CD4-positive, alpha-beta memory T cell (primary cell): ENCODE measurements around the gene FLT1. TPM values are rescaled to one million over a fixed set of nuclear protein-coding genes. Genes with fewer than 3 reads are reported as not detected.

Experiments
- CTCF ChIA-PET: fragments of 350-600 bp; sonication (Branson Sonifier 250); formaldehyde crosslinking; loops from one replicate; lab custom pipeline; 2021; ENCODE audit warnings: inconsistent platforms; ENCODE audit not compliant: partially characterized antibody; lab: Charles Lee
- POLR2A ChIA-PET: fragments of 350-600 bp; sonication (Branson Sonifier 250); formaldehyde crosslinking; loops from one replicate; lab custom pipeline; 2021; ENCODE audit not compliant: partially characterized antibody; lab: Charles Lee
- DNase-seq, 5 donors: peaks; one replicate each; pipeline versions ENCODE4 v3.0.0 to v3.0.0-alpha.2; 2020 to 2022; ENCODE audit warnings: mixed read lengths in 1 of 5
- H3K27ac ChIP-seq: one replicate; pipeline ENCODE4 v1.7.0; 2013; ENCODE audit warnings: low read depth, low read length
- H3K27me3 ChIP-seq: 2 replicates; pipeline ENCODE4 v1.7.0; 2013; ENCODE audit warnings: mild to moderate bottlenecking, low read length, moderate library complexity; ENCODE audit not compliant: insufficient read depth
- H3K36me3 ChIP-seq: 2 replicates; pipeline ENCODE4 v1.7.0; 2013; ENCODE audit warnings: mild to moderate bottlenecking, low read length, moderate library complexity; ENCODE audit not compliant: insufficient read depth
- H3K4me1 ChIP-seq: 2 replicates; pipeline ENCODE4 v1.7.0; 2013; ENCODE audit warnings: mild to moderate bottlenecking, low read length, moderate library complexity; ENCODE audit not compliant: insufficient read depth
- H3K4me3 ChIP-seq, 2 donors: one replicate each; pipeline ENCODE4 v1.7.0; 2013; ENCODE audit warnings: low read length in 2 of 2, mild to moderate bottlenecking in 1 of 2
- H3K9me3 ChIP-seq, 2 donors: one replicate each; pipeline ENCODE4 v1.7.0; 2013; ENCODE audit warnings: low read length in 2 of 2, control low read depth in 1 of 2; ENCODE audit not compliant: control insufficient read depth in 1 of 2
- H3K27ac Mint-ChIP-seq, 7 donors: one replicate each; pipeline ENCODE4 v1.8.0; 2020 to 2021; ENCODE audit warnings: mixed read lengths in 7 of 7, mild to moderate bottlenecking in 6 of 7, inconsistent platforms in 3 of 7, moderate library complexity in 3 of 7
- H3K27me3 Mint-ChIP-seq, 2 donors: one replicate each; pipeline ENCODE4 v1.8.0; 2020 to 2021; ENCODE audit warnings: mixed read lengths in 2 of 2
- H3K36me3 Mint-ChIP-seq, 2 donors: one replicate each; pipeline ENCODE4 v1.8.0; 2020 to 2021; ENCODE audit warnings: mixed read lengths in 2 of 2, inconsistent platforms in 1 of 2, mild to moderate bottlenecking in 1 of 2
- H3K4me1 Mint-ChIP-seq, 4 donors: one replicate each; pipeline ENCODE4 v1.8.0; 2020 to 2021; ENCODE audit warnings: mixed read lengths in 4 of 4, mild to moderate bottlenecking in 1 of 4
- H3K4me3 Mint-ChIP-seq, 8 donors: one replicate each; pipeline ENCODE4 v1.8.0; 2020 to 2021; ENCODE audit warnings: mixed read lengths in 8 of 8, mild to moderate bottlenecking in 7 of 8, moderate library complexity in 6 of 8, inconsistent platforms in 3 of 8
- H3K9me3 Mint-ChIP-seq, 8 donors: one replicate each; pipeline ENCODE4 v1.8.0; 2020 to 2021; ENCODE audit warnings: mixed read lengths in 8 of 8, mild to moderate bottlenecking in 5 of 8, inconsistent platforms in 3 of 8, moderate library complexity in 1 of 8
- intact Hi-C: fragments of 100-400 bp; cut with micrococcal nuclease; formaldehyde crosslinking; loops from one replicate; pipeline ENCODE4 v1.15.1; 2023
- polyA plus RNA-seq, 2 donors: library from polyadenylated mRNA; unstranded; fragments of 300-500 nt; fragmentation: Illumina TruSeq; gene quantifications; one replicate each; pipeline ENCODE4 v1.2.3, GENCODE V29; 2021
- total RNA-seq, 2 experiments: library from RNA; stranded (reverse); gene quantifications; one replicate each; pipeline ENCODE4 v1.2.3, GENCODE V29; 2021

The FLT1 gene
- total and polyA plus RNA-seq, 4 experiments from 2014 or later: 0.15 to 0.26 (median 0.25) TPM; not detected in 1

DNA sequence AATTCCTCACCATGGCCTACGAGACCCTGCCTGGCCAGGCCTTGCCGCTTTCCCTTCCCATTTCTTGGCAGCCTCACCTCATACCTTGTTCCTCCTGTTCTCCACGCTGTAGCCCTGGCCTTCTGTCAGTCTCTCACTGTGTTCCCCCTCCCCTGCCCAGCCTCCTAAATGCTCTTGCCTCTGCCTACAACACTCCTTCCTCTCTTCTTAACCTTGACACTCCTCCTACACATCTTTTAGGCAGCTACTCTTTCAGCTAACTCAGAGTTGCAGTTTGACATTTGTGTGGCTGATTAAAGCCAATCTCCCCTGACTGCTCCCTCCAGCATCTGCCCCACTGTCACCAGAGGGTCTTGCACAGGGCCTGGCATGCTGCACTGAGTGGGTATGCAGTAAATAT is 150.8 kb downstream of the FLT1 start:
- Mint-ChIP-seq H3K36me3 (no peaks in the 10 kb centered on the region), H3K27ac (no peak overlapping the region), H3K4me1 (peaks cover 8 to 17% (median 14%) of the 10 kb centered on the region in 4 donors), H3K27me3 (peaks cover 4 to 9% of the 10 kb centered on the region in 2 donors), H3K9me3 (no peaks in the 10 kb centered on the region), H3K4me3 (no peak overlapping the region)
- ChIA-PET CTCF (interaction anchor here (0.7 kb wide), 1 partner anchor 250 kb away, joined by 3 read pairs; no protein-coding TSS in a partner anchor), POLR2A (no interaction called here)
- peaks cover 4% of the 10 kb centered on the region for H3K27me3 ChIP-seq
- H3K9me3 ChIP-seq: no peaks in the 10 kb centered on the region
- H3K4me1 ChIP-seq: peaks cover 9% of the 10 kb centered on the region
- no peak overlapping the region for H3K27ac ChIP-seq
- DNase-seq: no peak
- no peaks in the 10 kb centered on the region for H3K36me3 ChIP-seq
- H3K4me3 ChIP-seq: no peak overlapping the region
- intact Hi-C loops: no loop called here

DNA sequence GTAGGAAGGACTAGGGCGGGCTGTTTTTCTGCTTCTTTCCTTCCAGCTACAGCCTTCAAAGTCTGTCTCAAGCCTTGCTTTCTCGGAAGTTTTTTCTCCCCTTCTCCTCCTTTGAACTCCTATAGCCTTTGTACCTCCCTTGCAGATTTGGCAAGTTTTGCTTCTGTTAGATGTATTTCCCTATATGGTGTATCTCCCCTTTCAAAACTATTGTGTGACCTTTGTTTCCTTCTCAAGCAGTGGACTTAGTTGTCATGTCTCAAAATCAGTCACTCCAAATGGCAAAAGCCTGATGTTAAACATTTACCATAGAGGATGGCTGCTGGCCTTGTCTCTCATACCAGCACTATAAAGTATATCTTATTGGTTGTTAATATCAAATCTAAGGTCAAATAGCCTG is 152.7 kb downstream of the FLT1 start:
- Histone ChIP-seq H3K4me1 (peaks cover 2% of the 10 kb centered on the region), H3K36me3 (no peaks in the 10 kb centered on the region), H3K27ac (no peak overlapping the region), H3K9me3 (no peaks in the 10 kb centered on the region), H3K4me3 (no peak overlapping the region), H3K27me3 (peaks cover 4% of the 10 kb centered on the region)
- Mint-ChIP-seq H3K9me3 (no peaks in the 10 kb centered on the region), H3K4me3 (no peak overlapping the region), H3K4me1 (peaks cover 1 to 7% (median 4%) of the 10 kb centered on the region in 4 donors), H3K36me3 (no peaks in the 10 kb centered on the region), H3K27ac (no peak overlapping the region), H3K27me3 (peaks cover 4 to 7% of the 10 kb centered on the region in 2 donors)
- no peak for DNase-seq
- CTCF ChIA-PET: no interaction called here
- POLR2A ChIA-PET: no interaction called here
- intact Hi-C loops: no loop called here

DNA sequence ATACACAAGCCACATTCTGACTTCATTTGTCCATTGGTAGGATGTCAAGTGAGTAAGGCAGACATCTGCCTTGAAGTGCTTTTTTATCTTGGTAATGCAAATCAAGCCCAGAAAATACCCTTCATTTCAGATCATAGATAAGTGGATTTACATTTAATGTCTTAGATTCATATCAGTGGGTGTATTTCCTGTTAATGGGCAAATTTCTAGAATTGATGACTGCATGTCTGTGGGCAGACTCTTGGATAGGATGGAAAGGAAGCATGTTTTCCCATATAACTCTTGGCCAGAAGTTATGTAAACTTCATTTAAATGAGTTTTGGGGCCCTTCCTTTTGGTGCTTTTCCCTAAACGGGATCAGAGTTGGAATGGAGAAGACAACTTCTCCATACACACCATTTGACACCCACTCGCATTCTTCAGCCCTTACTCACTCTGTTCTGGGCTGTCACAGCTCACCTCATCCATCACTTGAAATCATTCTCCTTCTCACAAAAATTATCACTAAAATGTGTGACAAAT is 154.6 kb downstream of the FLT1 start:
- H3K27me3 ChIP-seq: peaks cover 1% of the 10 kb centered on the region
- CTCF ChIA-PET: no interaction called here
- POLR2A ChIA-PET: no interaction called here
- Mint-ChIP-seq H3K27me3 (peaks cover 1 to 10% of the 10 kb centered on the region in 2 donors), H3K9me3 (no peaks in the 10 kb centered on the region), H3K36me3 (no peaks in the 10 kb centered on the region), H3K4me3 (no peak overlapping the region), H3K27ac (no peak overlapping the region), H3K4me1 (peaks cover 0 to 4% (median 0%) of the 10 kb centered on the region in 4 donors)
- H3K27ac ChIP-seq: no peak overlapping the region
- H3K4me1 ChIP-seq: no peaks in the 10 kb centered on the region
- H3K36me3 ChIP-seq: no peaks in the 10 kb centered on the region
- no peak for DNase-seq
- H3K4me3 ChIP-seq: no peak overlapping the region
- H3K9me3 ChIP-seq: no peaks in the 10 kb centered on the region
- intact Hi-C loops: no loop called here

DNA sequence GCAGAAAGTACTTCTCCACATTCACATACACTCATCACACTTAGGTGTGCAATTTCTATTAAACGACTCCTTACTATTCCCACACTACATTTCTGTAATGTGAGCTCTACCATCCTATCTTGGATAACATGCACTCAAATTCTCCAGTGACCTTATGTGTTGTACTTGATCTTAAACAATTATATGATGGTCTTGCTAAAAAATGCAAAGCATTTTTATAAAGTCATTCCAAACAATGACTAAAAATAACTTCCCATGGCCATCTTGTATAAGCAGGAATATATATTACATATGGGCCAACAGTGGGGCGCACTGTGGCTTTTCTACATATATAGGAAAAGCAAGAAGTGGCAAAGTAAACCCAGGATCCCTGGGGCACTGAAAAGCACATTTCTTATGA is 155.5 kb downstream of the FLT1 start:
- peaks cover 0 to 4% (median 0%) of the 10 kb centered on the region in 4 donors for H3K4me1 Mint-ChIP-seq
- H3K36me3 ChIP-seq: no peaks in the 10 kb centered on the region
- POLR2A ChIA-PET: no interaction called here
- no peak overlapping the region for H3K27ac Mint-ChIP-seq
- H3K4me1 ChIP-seq: no peaks in the 10 kb centered on the region
- no peak overlapping the region for H3K4me3 Mint-ChIP-seq
- H3K9me3 ChIP-seq: no peaks in the 10 kb centered on the region
- H3K4me3 ChIP-seq: no peak overlapping the region
- CTCF ChIA-PET: no interaction called here
- H3K9me3 Mint-ChIP-seq: no peaks in the 10 kb centered on the region
- H3K27ac ChIP-seq: no peak overlapping the region
- H3K27me3 ChIP-seq: no peaks in the 10 kb centered on the region
- H3K36me3 Mint-ChIP-seq: no peaks in the 10 kb centered on the region
- intact Hi-C loops: no loop called here
- no peak for DNase-seq
- peaks cover 1 to 9% of the 10 kb centered on the region in 2 donors for H3K27me3 Mint-ChIP-seq

DNA sequence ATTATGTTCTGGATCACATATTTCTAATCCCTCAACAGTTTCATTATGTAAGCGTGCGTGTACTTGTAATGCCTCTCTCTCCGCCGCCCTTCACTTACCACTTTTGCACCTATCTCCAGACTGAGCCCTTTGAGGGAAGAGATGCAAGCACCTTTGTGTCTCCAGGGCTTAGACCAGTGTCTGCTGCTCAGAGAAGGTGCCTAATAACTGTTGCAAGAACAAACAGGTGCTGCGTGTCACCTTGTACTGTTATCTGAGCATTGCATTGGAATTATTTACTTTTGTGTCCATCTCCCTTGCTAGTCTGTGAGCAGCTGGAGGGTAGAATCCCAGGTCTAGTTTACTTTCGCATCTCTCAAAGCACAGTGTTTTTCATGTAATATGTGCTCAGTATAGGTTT is 156.2 kb downstream of the FLT1 start:
- H3K9me3 Mint-ChIP-seq: no peaks in the 10 kb centered on the region
- POLR2A ChIA-PET: no interaction called here
- H3K36me3 Mint-ChIP-seq: no peaks in the 10 kb centered on the region
- Histone ChIP-seq H3K36me3 (no peaks in the 10 kb centered on the region), H3K27me3 (no peaks in the 10 kb centered on the region), H3K4me3 (no peak overlapping the region), H3K9me3 (no peaks in the 10 kb centered on the region), H3K4me1 (no peaks in the 10 kb centered on the region), H3K27ac (no peak overlapping the region)
- H3K4me3 Mint-ChIP-seq: peak overlapping the region in 1 of 8 donors; percentile 10
- intact Hi-C loops: no loop called here
- no peak for DNase-seq
- peaks cover 0 to 4% (median 0%) of the 10 kb centered on the region in 4 donors for H3K4me1 Mint-ChIP-seq
- CTCF ChIA-PET: no interaction called here
- H3K27ac Mint-ChIP-seq: no peak overlapping the region
- peaks cover 1 to 7% of the 10 kb centered on the region in 2 donors for H3K27me3 Mint-ChIP-seq

DNA sequence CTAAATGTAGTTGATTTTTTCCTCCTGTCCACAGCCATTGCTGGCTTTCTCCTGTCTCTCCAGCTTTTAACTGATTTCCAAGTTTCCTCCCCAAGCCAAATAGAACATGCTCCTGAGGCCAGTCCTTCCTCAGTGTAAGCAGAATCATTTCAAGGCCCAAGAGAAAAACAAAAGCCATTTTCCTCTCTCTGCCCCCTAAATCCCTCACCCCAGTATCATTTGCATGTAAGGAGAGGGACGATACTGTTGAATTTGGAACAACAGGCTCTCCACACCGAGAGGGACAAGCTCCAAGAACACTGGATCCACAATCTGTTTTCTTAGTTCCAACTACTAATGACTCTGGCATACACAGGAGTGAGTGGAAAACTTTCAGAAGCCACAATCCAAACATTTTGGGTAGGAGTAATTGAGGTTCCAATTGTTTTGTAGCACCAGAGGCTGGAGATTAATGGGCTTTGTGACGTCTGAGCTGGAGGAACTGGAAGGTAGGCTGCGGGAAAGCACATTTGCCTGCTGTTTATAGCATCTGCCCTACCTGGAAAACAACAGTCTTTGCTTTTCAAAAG is 156.8 kb downstream of the FLT1 start:
- peak overlapping the region in 1 of 7 donors; percentile 69 for H3K27ac Mint-ChIP-seq
- Histone ChIP-seq H3K27me3 (no peaks in the 10 kb centered on the region), H3K9me3 (no peaks in the 10 kb centered on the region), H3K4me1 (no peaks in the 10 kb centered on the region), H3K36me3 (no peaks in the 10 kb centered on the region), H3K4me3 (no peak overlapping the region), H3K27ac (no peak overlapping the region)
- H3K4me3 Mint-ChIP-seq: no peak overlapping the region
- no peaks in the 10 kb centered on the region for H3K9me3 Mint-ChIP-seq
- no peaks in the 10 kb centered on the region for H3K36me3 Mint-ChIP-seq
- intact Hi-C loops: no loop called here
- ChIA-PET CTCF (no interaction called here), POLR2A (no interaction called here)
- DNase-seq: no peak
- H3K27me3 Mint-ChIP-seq: peaks cover 1 to 7% of the 10 kb centered on the region in 2 donors
- peaks cover 0 to 4% (median 0%) of the 10 kb centered on the region in 4 donors for H3K4me1 Mint-ChIP-seq

DNA sequence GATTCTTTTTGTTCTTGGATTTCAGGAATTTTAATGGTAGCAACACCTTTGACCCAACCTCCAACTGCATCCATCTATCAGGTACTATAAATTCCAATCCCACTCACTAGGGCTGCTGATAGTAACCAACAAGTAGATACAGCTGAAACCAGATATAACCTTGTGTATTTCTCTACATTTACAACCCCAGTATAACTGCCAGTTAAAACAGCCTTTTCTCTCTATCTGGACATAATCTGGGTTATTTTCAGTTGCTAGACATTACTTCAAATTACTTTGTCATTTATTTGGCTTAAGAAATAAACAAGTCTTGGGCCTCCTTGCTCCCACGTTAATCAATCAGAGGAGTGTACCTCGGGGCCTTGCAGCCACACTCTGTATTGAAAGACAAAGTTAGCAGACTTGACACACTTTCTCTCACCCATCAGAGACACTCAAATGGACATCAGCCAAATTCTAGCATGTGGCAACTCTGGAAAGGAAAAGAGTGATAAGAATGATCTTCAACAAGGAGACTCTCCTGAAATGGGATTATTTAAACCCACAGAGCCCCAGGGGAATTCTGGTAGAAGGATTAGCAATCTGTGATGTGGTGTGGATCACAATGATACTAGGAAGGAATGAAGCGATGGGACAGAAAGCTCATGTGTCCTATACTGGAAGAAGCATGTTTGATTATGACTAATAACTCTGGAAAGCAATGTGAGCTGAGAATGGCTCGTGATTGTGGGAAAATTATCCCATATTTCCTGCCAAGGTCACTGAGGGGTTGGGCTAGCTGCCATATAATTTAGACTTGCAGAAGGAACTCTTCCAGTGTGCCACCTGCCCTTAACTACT is 157.5 kb downstream of the FLT1 start:
- H3K36me3 ChIP-seq: no peaks in the 10 kb centered on the region
- Mint-ChIP-seq H3K4me1 (peaks cover 0 to 4% (median 0%) of the 10 kb centered on the region in 4 donors), H3K36me3 (no peaks in the 10 kb centered on the region), H3K9me3 (no peaks in the 10 kb centered on the region), H3K27me3 (peaks cover 1 to 7% of the 10 kb centered on the region in 2 donors), H3K4me3 (no peak overlapping the region), H3K27ac (peak overlapping the region in 1 of 7 donors; percentile 69)
- ChIA-PET POLR2A (no interaction called here), CTCF (interaction anchor here (1.0 kb wide), 1 partner anchor 13 kb away, joined by 3 read pairs; no protein-coding TSS in a partner anchor)
- DNase-seq: no peak
- H3K27ac ChIP-seq: no peak overlapping the region
- H3K4me1 ChIP-seq: no peaks in the 10 kb centered on the region
- intact Hi-C loops: no loop called here
- no peaks in the 10 kb centered on the region for H3K27me3 ChIP-seq
- no peak overlapping the region for H3K4me3 ChIP-seq
- no peaks in the 10 kb centered on the region for H3K9me3 ChIP-seq
